ENCODE results near the gene PSMD14. TPM values are rescaled to one million over a fixed set of nuclear protein-coding genes. Genes with fewer than 3 reads are reported as not detected.

The PSMD14 gene
- total and polyA plus RNA-seq, 2 of the 13 experiments (the other 11 are each of a cell fraction or from before 2014, with no cell fraction given) = 60.6 to 149 TPM

DNA sequence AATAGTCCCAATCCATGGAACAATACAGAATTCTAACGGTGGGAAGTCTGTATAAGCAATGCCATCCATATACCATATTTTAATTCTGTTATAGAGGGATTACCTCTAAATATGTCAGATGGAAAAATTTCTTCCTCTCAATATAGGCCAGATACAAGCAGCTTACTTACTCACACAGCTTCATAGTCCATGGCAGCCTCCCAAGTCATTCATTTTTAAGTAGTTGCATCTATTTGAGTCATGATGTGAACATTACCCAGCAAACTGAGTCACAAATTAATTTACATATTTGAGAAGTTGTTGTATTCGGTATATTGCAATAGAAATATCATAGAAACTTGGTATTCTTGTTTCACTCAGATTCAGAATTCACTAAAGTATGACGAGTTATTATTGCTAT lies 128.2 kb downstream of the PSMD14 start (continued):
- TF ChIP-seq, protein P1, sequence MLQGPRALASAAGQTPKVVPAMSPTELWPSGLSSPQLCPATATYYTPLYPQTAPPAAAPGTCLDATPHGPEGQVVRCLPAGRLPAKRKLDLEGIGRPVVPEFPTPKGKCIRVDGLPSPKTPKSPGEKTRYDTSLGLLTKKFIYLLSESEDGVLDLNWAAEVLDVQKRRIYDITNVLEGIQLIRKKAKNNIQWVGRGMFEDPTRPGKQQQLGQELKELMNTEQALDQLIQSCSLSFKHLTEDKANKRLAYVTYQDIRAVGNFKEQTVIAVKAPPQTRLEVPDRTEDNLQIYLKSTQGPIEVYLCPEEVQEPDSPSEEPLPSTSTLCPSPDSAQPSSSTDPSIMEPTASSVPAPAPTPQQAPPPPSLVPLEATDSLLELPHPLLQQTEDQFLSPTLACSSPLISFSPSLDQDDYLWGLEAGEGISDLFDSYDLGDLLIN (CRISPR knock-in tag; IDR thresholded peaks at IDR 0.05; ENCODE audit: borderline replicate concordance) = no peak
- no peak for TF ChIP-seq ZNF557 (CRISPR knock-in tag; IDR thresholded peaks at IDR 0.05)
- no peak for TF ChIP-seq ZSCAN31 (CRISPR knock-in tag; IDR thresholded peaks at IDR 0.05; ENCODE audit: low read depth)
- no peak for TF ChIP-seq FOXJ3 (CRISPR knock-in tag; IDR thresholded peaks at IDR 0.05; ENCODE audit: borderline replicate concordance)
- TF ChIP-seq ZNF34 (CRISPR knock-in tag; IDR thresholded peaks at IDR 0.05; ENCODE audit: borderline replicate concordance) = no peak
- no peak for TF ChIP-seq FOXC1 (CRISPR knock-in tag; IDR thresholded peaks at IDR 0.05; ENCODE audit: borderline replicate concordance)
- TF ChIP-seq, protein P2, sequence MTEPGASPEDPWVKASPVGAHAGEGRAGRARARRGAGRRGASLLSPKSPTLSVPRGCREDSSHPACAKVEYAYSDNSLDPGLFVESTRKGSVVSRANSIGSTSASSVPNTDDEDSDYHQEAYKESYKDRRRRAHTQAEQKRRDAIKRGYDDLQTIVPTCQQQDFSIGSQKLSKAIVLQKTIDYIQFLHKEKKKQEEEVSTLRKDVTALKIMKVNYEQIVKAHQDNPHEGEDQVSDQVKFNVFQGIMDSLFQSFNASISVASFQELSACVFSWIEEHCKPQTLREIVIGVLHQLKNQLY (CRISPR knock-in tag; IDR thresholded peaks at IDR 0.05) = no peak
- TF ChIP-seq GABPB1 (CRISPR knock-in tag; IDR thresholded peaks at IDR 0.05) = no peak

DNA sequence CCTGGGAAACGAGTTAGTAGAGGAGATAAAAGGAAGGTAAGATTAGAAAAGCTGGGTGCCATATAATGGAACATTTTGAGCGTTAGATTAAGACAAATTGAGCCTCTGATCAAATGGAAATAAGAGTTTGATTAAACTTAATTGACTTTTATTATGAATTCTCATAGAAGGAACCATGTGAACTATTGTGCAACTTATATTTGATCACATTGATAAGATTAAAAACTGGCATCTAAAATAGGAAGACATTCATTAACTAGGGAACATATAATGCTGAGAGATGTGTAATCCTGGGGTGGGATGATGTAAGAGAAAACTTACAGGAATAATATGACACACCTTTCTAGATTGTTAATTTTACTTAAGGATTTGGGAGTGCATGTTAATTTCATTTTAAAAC lies 130.4 kb downstream of the PSMD14 start:
- H3K4me1 ChIP-seq (ENCODE audit: insufficient read depth, low read length) = no peaks in the 10 kb centered on the region
- in situ Hi-C loops (cut with HindIII; ENCODE audit: extremely low pct_ligation_motif_present, low pct_unique_long_range_greater_than_20kb) (no loop called here), intact Hi-C loops (cut with micrococcal nuclease; ENCODE audit: unreplicated experiment) (no loop called here)
- no peaks in the 10 kb centered on the region for H3K79me2 ChIP-seq (ENCODE audit: insufficient read depth, low read length)
- no peak overlapping the region for H2AFZ ChIP-seq (ENCODE audit: low read length)
- DNase-seq (ENCODE audit: low spot score) (no peak), ATAC-seq (no peak), FAIRE-seq (no peak)
- H3K4me2 ChIP-seq (ENCODE audit: low read depth, low read length) = no peak overlapping the region
- BruUV-seq (replicated peaks) = no TSS peak
- H3K9ac ChIP-seq (ENCODE audit: insufficient read depth, low read depth, low read length) = no peak overlapping the region
- ChIA-PET CTCF (ENCODE audit: low intra/inter-chr PET ratio, low total read pairs) (no interaction called here), POLR2A (no interaction called here)
- no peak overlapping the region for H3K4me3 ChIP-seq (replicated peaks in 1 of 3; ENCODE audit: insufficient read depth in 1 of 3, low read depth in 2 of 3, low read length in 3 of 3)
- no peaks in the 10 kb centered on the region for H4K20me1 ChIP-seq (ENCODE audit: insufficient read depth, low read length)
- H3K9me3 ChIP-seq (ENCODE audit: low read length) = no peaks in the 10 kb centered on the region
- no peak overlapping the region for H3K27ac ChIP-seq (ENCODE audit: extremely low read length, insufficient read depth, low read length)
- TF ChIP-seq, protein P3, sequence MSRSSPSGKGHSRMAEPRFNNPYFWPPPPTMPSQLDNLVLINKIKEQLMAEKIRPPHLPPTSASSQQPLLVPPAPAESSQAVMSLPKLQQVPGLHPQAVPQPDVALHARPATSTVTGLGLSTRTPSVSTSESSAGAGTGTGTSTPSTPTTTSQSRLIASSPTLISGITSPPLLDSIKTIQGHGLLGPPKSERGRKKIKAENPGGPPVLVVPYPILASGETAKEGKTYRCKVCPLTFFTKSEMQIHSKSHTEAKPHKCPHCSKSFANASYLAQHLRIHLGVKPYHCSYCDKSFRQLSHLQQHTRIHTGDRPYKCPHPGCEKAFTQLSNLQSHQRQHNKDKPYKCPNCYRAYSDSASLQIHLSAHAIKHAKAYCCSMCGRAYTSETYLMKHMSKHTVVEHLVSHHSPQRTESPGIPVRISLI (CRISPR knock-in tag; IDR thresholded peaks at IDR 0.05; ENCODE audit: borderline replicate concordance) = no peak
- TF ChIP-seq, protein P4, sequence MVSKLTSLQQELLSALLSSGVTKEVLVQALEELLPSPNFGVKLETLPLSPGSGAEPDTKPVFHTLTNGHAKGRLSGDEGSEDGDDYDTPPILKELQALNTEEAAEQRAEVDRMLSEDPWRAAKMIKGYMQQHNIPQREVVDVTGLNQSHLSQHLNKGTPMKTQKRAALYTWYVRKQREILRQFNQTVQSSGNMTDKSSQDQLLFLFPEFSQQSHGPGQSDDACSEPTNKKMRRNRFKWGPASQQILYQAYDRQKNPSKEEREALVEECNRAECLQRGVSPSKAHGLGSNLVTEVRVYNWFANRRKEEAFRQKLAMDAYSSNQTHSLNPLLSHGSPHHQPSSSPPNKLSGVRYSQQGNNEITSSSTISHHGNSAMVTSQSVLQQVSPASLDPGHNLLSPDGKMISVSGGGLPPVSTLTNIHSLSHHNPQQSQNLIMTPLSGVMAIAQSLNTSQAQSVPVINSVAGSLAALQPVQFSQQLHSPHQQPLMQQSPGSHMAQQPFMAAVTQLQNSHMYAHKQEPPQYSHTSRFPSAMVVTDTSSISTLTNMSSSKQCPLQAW (CRISPR knock-in tag; IDR thresholded peaks at IDR 0.05) = no peak
- peak; percentile 61; the same call in 1 of the 2 replicates for TF ChIP-seq CEBPB (IDR thresholded peaks at IDR 0.05; ENCODE audit: borderline replicate concordance, low read depth, low read length)
- TF ChIP-seq, protein P5, sequence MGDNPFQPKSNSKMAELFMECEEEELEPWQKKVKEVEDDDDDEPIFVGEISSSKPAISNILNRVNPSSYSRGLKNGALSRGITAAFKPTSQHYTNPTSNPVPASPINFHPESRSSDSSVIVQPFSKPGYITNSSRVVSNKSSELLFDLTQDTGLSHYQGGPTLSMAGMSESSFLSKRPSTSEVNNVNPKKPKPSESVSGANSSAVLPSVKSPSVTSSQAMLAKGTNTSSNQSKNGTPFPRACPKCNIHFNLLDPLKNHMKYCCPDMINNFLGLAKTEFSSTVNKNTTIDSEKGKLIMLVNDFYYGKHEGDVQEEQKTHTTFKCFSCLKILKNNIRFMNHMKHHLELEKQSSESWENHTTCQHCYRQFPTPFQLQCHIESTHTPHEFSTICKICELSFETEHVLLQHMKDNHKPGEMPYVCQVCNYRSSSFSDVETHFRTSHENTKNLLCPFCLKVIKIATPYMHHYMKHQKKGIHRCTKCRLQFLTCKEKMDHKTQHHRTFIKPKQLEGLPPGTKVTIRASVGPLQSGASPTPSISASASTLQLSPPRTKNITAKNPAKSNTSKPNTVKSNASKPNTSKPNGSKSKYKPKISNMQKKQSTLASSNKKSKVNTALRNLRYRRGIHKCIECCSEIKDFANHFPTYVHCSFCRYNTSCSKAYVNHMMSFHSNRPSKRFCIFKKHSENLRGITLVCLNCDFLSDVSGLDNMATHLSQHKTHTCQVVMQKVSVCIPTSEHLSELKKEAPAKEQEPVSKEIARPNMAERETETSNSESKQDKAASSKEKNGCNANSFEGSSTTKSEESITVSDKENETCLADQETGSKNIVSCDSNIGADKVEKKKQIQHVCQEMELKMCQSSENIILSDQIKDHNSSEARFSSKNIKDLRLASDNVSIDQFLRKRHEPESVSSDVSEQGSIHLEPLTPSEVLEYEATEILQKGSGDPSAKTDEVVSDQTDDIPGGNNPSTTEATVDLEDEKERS (CRISPR knock-in tag; IDR thresholded peaks at IDR 0.05) = no peak
- H3K36me3 ChIP-seq (replicated peaks in 1 of 2; ENCODE audit: control insufficient read depth in 1 of 2, insufficient read depth in 2 of 2, low read length in 2 of 2) = no peaks in the 10 kb centered on the region
- 1% methylated on average over 2 of the region's 2 CpGs for WGBS (ENCODE audit: low lambda C conversion rate)
- H3K27me3 ChIP-seq (ENCODE audit: control insufficient read depth in 1 of 2, insufficient read depth in 2 of 2, low read length in 2 of 2) = no peaks in the 10 kb centered on the region

Data from HepG2 (cell line).